Right atrium auricular region (tissue), 2 donors: ENCODE data around the gene POLR2E. TPM values are rescaled to one million over a fixed set of nuclear protein-coding genes. Genes with fewer than 3 reads are reported as not detected.
A peak's percentile ranks its signal among the peaks of the same experiment; 100 is the strongest.

ENCODE experiments used
- DNase-seq: peaks from one replicate; pipeline ENCODE4 v3.0.0-alpha.2; 2019; ENCODE audit warnings: low spot score
- H3K27ac ChIP-seq, 2 donors: fragments of 200-600 bp; sonication (generic); 1 replicate in 1 of 2; 2 replicates in 1 of 2; pipeline ENCODE4 v1.5.1; 2016 to 2019
- H3K27me3 ChIP-seq, 2 donors: fragments of 200-600 bp; sonication (generic); one replicate each; pipeline versions ENCODE4 v1.5.1 to v1.6.0; 2017 to 2019
- H3K36me3 ChIP-seq: fragments of 200-600 bp; sonication (generic); one replicate; pipeline ENCODE4 v1.5.1; 2016
- H3K4me1 ChIP-seq, 2 donors: fragments of 200-600 bp; sonication (generic); one replicate each; pipeline versions ENCODE4 v1.5.1 to v1.6.0; 2017 to 2019
- H3K4me3 ChIP-seq, 2 donors: fragments of 200-600 bp; sonication (generic); 1 replicate in 1 of 2; 2 replicates in 1 of 2; pipeline ENCODE4 v1.5.1; 2017 to 2019; ENCODE audit warnings: mild to moderate bottlenecking in 1 of 2, moderate library complexity in 1 of 2
- H3K9me3 ChIP-seq, 2 donors: fragments of 200-600 bp; sonication (generic); one replicate each; pipeline ENCODE4 v1.5.1; 2019
- total RNA-seq, 2 donors: library from RNA; depleted of rRNA; stranded (reverse); fragments of >200 nt; gene quantifications; one replicate each; pipeline ENCODE4 v1.1.0, GENCODE V29; 2016
- TF ChIP-seq, protein P1 (sequence below), 2 donors: fragments of 200-600 bp; sonication (generic); IDR thresholded peaks; one replicate each; pipeline ENCODE4 v1.5.1; 2019; ENCODE audit warnings: antibody characterized with exemption in 2 of 2

Gene POLR2E
- total RNA-seq, 2 donors from 2014 or later: 149 to 252 TPM

DNA sequence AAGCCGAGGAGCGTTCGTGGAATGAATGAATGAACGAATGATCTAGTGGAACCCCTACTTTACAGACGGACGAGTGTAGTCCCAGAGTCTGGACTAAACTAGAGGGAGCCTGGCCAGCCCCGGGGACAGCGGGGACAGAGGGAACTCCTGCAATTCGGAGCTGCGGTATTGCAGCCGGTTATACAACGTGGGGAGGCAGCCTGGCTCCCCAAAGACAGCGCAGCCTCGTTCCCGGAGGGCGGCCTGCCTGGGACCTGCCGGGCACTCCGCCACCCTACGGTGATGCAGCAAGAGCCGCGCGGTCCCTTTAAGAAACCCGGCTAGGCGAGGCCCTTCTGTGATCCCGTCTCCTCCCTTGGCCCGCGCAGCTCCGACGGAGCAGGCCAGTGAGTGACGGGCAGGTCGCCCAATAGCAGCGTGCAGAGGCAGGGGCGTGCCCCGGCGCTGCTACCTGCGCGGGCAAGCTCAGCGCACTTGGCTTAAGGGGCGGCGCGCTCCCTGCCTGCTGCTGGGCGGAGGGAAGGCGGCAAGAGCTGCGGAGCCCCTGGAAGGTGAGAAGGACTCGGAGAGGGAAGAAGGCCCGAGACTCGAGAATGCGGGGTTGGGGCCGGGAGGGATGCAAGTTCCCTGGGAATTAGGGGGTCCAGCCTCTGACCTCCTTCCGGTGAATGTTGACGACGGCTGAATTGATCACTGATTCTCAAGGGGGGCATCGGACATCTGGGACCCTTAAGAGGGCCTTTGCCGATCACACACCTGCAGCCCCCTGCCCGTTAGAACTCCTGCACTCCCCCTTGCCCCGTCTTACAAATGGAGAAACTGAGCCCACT, 55.3 kb downstream of the POLR2E start, which contains the start of gene ABCA7:
TSS of gene ABCA7 (plus strand) at position 462 of the 830 bp plus-strand sequence. CDS start 1,255 bp downstream, outside the sequence.
- Histone ChIP-seq H3K9me3 (no peaks in the 10 kb centered on the region), H3K27me3 (no peaks in the 10 kb centered on the region), H3K4me1 (peaks cover 0 to 30% of the 10 kb centered on the region in 2 donors), H3K27ac (peak within 1 kb of the TSS; percentile 1 to 41), H3K4me3 (peak within 1 kb of the TSS; percentile 36 to 55), H3K36me3 (peaks cover 16% of the 10 kb centered on the region)
- DNase-seq: peak; percentile 96
- TF ChIP-seq, protein P1, sequence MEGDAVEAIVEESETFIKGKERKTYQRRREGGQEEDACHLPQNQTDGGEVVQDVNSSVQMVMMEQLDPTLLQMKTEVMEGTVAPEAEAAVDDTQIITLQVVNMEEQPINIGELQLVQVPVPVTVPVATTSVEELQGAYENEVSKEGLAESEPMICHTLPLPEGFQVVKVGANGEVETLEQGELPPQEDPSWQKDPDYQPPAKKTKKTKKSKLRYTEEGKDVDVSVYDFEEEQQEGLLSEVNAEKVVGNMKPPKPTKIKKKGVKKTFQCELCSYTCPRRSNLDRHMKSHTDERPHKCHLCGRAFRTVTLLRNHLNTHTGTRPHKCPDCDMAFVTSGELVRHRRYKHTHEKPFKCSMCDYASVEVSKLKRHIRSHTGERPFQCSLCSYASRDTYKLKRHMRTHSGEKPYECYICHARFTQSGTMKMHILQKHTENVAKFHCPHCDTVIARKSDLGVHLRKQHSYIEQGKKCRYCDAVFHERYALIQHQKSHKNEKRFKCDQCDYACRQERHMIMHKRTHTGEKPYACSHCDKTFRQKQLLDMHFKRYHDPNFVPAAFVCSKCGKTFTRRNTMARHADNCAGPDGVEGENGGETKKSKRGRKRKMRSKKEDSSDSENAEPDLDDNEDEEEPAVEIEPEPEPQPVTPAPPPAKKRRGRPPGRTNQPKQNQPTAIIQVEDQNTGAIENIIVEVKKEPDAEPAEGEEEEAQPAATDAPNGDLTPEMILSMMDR (IDR thresholded peaks at IDR 0.05): no peak

DNA sequence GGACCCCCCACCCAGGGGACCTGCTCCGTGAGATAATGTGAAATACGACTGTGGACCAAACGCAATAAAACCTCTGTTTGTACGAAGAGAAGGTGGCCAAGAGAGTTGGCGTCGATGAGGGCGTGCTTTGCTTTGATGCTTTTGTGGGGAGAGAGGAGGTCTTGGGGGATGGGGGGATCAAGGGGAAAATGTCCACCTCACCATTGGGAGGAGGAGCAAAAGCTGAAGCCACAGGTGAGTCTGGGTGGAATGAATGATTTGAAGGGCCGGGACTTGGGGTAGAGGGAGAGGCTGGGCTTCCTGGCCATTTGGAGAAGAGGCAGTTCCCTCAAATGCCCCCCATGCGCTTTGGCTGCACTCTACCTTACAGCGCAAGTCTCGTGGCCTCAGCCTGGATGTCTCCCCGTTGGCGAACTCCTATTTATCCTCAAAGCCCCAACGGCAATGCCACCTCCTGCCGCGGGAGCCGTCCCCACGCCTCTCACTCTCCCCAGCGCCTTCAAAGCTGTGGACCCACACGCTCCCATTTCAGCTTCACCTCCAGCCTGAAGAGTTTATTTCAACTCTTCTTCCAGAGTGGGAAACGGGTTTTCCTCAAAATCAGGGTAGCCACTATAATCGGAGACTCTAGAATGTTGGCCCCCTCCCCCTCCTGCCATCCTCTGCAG, 56.1 kb downstream of the POLR2E start:
- DNase-seq: no peak
- TF ChIP-seq, protein P1 (IDR thresholded peaks at IDR 0.05): no peak
- Histone ChIP-seq H3K36me3 (peaks cover 16% of the 10 kb centered on the region), H3K27ac (peak overlapping the region in 1 of 2 donors; percentile 41), H3K4me3 (peak overlapping the region in 1 of 2 donors; percentile 55), H3K9me3 (no peaks in the 10 kb centered on the region), H3K4me1 (peaks cover 0 to 30% of the 10 kb centered on the region in 2 donors), H3K27me3 (no peaks in the 10 kb centered on the region)

DNA sequence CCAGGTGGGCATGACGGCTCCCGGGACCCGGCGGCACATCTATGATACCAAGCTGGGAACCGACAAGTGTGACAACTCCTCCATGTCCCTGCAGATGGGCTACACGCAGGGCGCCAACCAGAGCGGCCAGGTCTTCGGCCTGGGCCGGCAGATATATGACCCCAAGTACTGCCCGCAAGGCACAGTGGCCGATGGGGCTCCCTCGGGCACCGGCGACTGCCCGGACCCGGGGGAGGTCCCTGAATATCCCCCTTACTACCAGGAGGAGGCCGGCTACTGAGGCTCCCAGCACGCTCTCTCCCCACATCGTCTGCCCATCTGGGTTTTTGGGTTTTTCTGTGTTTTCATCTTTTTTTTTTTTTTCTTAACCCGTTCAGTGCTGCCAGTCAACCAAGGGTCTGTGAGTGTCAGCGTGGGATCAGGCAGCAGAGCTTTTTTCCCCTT, 57.5 kb downstream of the POLR2E start:
- no peak overlapping the region for H3K4me3 ChIP-seq

More for the DNA sequence above, 57.5 kb downstream of the POLR2E start:
- DNase-seq: no peak
- TF ChIP-seq, protein P1 (IDR thresholded peaks at IDR 0.05): no peak
- H3K4me1 ChIP-seq: peaks cover 0 to 30% of the 10 kb centered on the region in 2 donors
- H3K27me3 ChIP-seq: no peaks in the 10 kb centered on the region
- H3K36me3 ChIP-seq: peaks cover 25% of the 10 kb centered on the region
- H3K9me3 ChIP-seq: no peaks in the 10 kb centered on the region
- H3K27ac ChIP-seq: no peak overlapping the region

Other genes starting within 250 kb of the POLR2E start
- gene ELANE, start 243.1 kb downstream of the POLR2E start, total RNA-seq: under 1 TPM; 0.67 to 0.83 TPM
- 100 to 1,000 TPM; 133 to 652 TPM for gene CFD, start 235.7 kb downstream of the POLR2E start, total RNA-seq
- 10 to 100 TPM; 17.7 to 26.5 TPM for gene MED16, start 202.2 kb downstream of the POLR2E start, total RNA-seq
- gene RNU6-9, start 201.9 kb downstream of the POLR2E start, total RNA-seq: not detected
- 10 to 100 TPM; 19.5 to 30.4 TPM for gene R3HDM4, start 182.2 kb downstream of the POLR2E start, total RNA-seq
- not detected for gene KISS1R, start 178.0 kb downstream of the POLR2E start, total RNA-seq
- gene ARID3A, start 169.3 kb downstream of the POLR2E start, total RNA-seq: 1 to 10 TPM; 1.7 to 3.4 TPM
- 10 to 100 TPM; 13.3 to 24.9 TPM for gene WDR18, start 111.0 kb downstream of the POLR2E start, total RNA-seq
- under 1 TPM in 1 of 2 donors, not detected in 1; 0.12 TPM for gene GRIN3B, start 95.0 kb downstream of the POLR2E start, total RNA-seq
- 100 to 1,000 TPM; 129 to 170 TPM for gene TMEM259, start 74.3 kb downstream of the POLR2E start, total RNA-seq
- gene RNU6-2, start 73.9 kb downstream of the POLR2E start, total RNA-seq: not detected
- 10 to 100 TPM; 47.8 to 48.5 TPM for gene CNN2, start 68.8 kb downstream of the POLR2E start, total RNA-seq
- 1 to 10 TPM; 4.8 to 5.9 TPM for gene ABCA7, start 55.3 kb downstream of the POLR2E start, total RNA-seq
- 10 to 100 TPM in 1 of 2 donors, 1 to 10 TPM in 1; 5.2 to 12.8 TPM for gene ARHGAP45, start 28.2 kb downstream of the POLR2E start, total RNA-seq
- gene GPX4, start 8.6 kb upstream of the POLR2E start, total RNA-seq: 100 to 1,000 TPM; 404 to 529 TPM
- 10 to 100 TPM; 14.7 to 17.7 TPM for gene SBNO2, start 78.9 kb upstream of the POLR2E start, total RNA-seq
- 10 to 100 TPM; 62.0 to 64.7 TPM for gene STK11, start 110.4 kb upstream of the POLR2E start, total RNA-seq
- 1 to 10 TPM; 2.4 to 2.6 TPM for gene CBARP, start 142.6 kb upstream of the POLR2E start, total RNA-seq
- 100 to 1,000 TPM; 193 to 269 TPM for gene ATP5F1D, start 146.4 kb upstream of the POLR2E start, total RNA-seq
- 10 to 100 TPM; 42.1 to 42.2 TPM for gene MIDN, start 153.2 kb upstream of the POLR2E start, total RNA-seq
- gene CIRBP, start 174.0 kb upstream of the POLR2E start, total RNA-seq: 100 to 1,000 TPM; 288 to 385 TPM
- 10 to 100 TPM; 28.9 to 29.8 TPM for gene FAM174C, start 180.2 kb upstream of the POLR2E start, total RNA-seq
- gene EFNA2, start 190.5 kb upstream of the POLR2E start, total RNA-seq: not detected